OCI-LY3 (cell line): ENCODE data around the gene RTL9.

ENCODE experiments used
- H2AFZ ChIP-seq: fragments of 200-600, 300-600 bp; shearing (Covaris generic); 2 replicates; pipeline ENCODE4 v1.6.0; 2014; ENCODE audit warnings: antibody characterized with exemption, low read depth, low read length
- H3K27ac ChIP-seq: fragments of 200-600, 300-600 bp; sonication (generic); 2 replicates; pipeline ENCODE4 v1.5.1; 2014; ENCODE audit warnings: mild to moderate bottlenecking, low read length, moderate library complexity, mixed read lengths
- H3K27me3 ChIP-seq: fragments of 200-600, 300-600 bp; sonication (generic); 2 replicates; pipeline ENCODE4 v1.6.1; 2014; ENCODE audit warnings: low read depth, low read length, mixed read lengths
- H3K36me3 ChIP-seq: fragments of 200-600, 300-600 bp; sonication (generic); replicated peaks from 2 replicates; pipeline ENCODE3; 2014; ENCODE audit warnings: low read depth, low read length, mixed read lengths
- H3K4me1 ChIP-seq: fragments of 300-600, 200-600 bp; sonication (generic); 2 replicates; pipeline ENCODE4 v1.6.1; 2014; ENCODE audit warnings: low read length, mixed read lengths
- H3K4me2 ChIP-seq: fragments of 200-600, 300-600 bp; sonication (generic); 2 replicates; pipeline ENCODE4 v1.6.1; 2014; ENCODE audit warnings: low read length, mixed read lengths
- H3K4me3 ChIP-seq: fragments of 300-600, 200-600 bp; sonication (generic); 2 replicates; pipeline ENCODE4 v1.5.1; 2014; ENCODE audit warnings: antibody characterized with exemption, mild to moderate bottlenecking, low read length, moderate library complexity
- H3K79me2 ChIP-seq: fragments of 300-600, 200-600 bp; shearing (Covaris generic); 2 replicates; pipeline ENCODE4 v1.6.1; 2014; ENCODE audit warnings: mild to moderate bottlenecking, low read length, mixed read lengths
- H3K9ac ChIP-seq: fragments of 300-600, 200-600 bp; shearing (Covaris generic); 2 replicates; pipeline ENCODE4 v1.6.0; 2014; ENCODE audit warnings: mild to moderate bottlenecking, low read length, moderate library complexity
- H3K9me3 ChIP-seq: fragments of 200-600, 300-600 bp; shearing (Covaris generic); 2 replicates; pipeline ENCODE4 v1.6.1; 2014; ENCODE audit warnings: low read length, mixed read lengths; ENCODE audit not compliant: insufficient read depth
- H4K20me1 ChIP-seq: fragments of 200-600, 300-600 bp; sonication (generic); 2 replicates; pipeline ENCODE4 v1.6.1; 2016; ENCODE audit warnings: low read length, mixed read lengths; ENCODE audit not compliant: insufficient read depth
- CTCF ChIP-seq: fragments of 200-600, 300-600 bp; sonication (generic); IDR thresholded peaks from 2 replicates; pipeline ENCODE4 v1.5.1; 2014; ENCODE audit warnings: antibody characterized with exemption, low read length, low read depth
- EZH2phosphoT487 ChIP-seq: fragments of 200-600 bp; shearing (Covaris generic); IDR thresholded peaks from 2 replicates; pipeline ENCODE4 v1.6.1; 2018; ENCODE audit warnings: antibody characterized with exemption, mixed run types, low read depth

The RTL9 gene

GRCh38 chrX:110396735-110397134 lies 38.1 kb downstream of the RTL9 start:
- no peak overlapping the region for H3K4me3 ChIP-seq
- no peak overlapping the region for H2AFZ ChIP-seq
- H3K9me3 ChIP-seq, result no peaks in the 10 kb centered on the region
- H3K27ac ChIP-seq, result no peak overlapping the region
- H3K79me2 ChIP-seq, result no peaks in the 10 kb centered on the region
- H3K36me3 ChIP-seq, result no peaks in the 10 kb centered on the region
- peaks cover 5% of the 10 kb centered on the region; the same call in 1 of the 2 replicates for H3K4me1 ChIP-seq
- no peak overlapping the region for H3K9ac ChIP-seq
- peaks cover 3% of the 10 kb centered on the region; the same call in 1 of the 2 replicates for H3K27me3 ChIP-seq
- H4K20me1 ChIP-seq, result no peaks in the 10 kb centered on the region
- TF ChIP-seq EZH2phosphoT487, result no peak
- no peak for TF ChIP-seq CTCF
- H3K4me2 ChIP-seq, result no peak overlapping the region

- Histone ChIP-seq H4K20me1 (no peaks in the 10 kb centered on the region), H3K27me3 (peaks cover 6% of the 10 kb centered on the region; the same call in 1 of the 2 replicates)
These were observed 38.7 kb downstream of the RTL9 start for GRCh38 chrX:110397339-110397738.

GRCh38 chrX:110397904-110398303 lies 39.3 kb downstream of the RTL9 start:
- Histone ChIP-seq H3K79me2 (no peaks in the 10 kb centered on the region), H3K4me1 (peaks cover 5% of the 10 kb centered on the region; the same call in 1 of the 2 replicates), H2AFZ (no peak overlapping the region), H3K27ac (no peak overlapping the region), H3K9ac (no peak overlapping the region), H3K4me2 (no peak overlapping the region), H3K36me3 (no peaks in the 10 kb centered on the region), H4K20me1 (no peaks in the 10 kb centered on the region), H3K9me3 (no peaks in the 10 kb centered on the region), H3K27me3 (peaks cover 6% of the 10 kb centered on the region; the same call in 1 of the 2 replicates), H3K4me3 (no peak overlapping the region)
- TF ChIP-seq CTCF (no peak), EZH2phosphoT487 (no peak)

More at GRCh38 chrX:110397339-110397738, 38.7 kb downstream of the RTL9 start:
- Histone ChIP-seq H3K4me3 (no peak overlapping the region), H3K9ac (no peak overlapping the region), H3K27ac (no peak overlapping the region), H2AFZ (no peak overlapping the region), H3K36me3 (no peaks in the 10 kb centered on the region), H3K79me2 (no peaks in the 10 kb centered on the region), H3K4me1 (peaks cover 5% of the 10 kb centered on the region; the same call in 1 of the 2 replicates), H3K9me3 (no peaks in the 10 kb centered on the region), H3K4me2 (no peak overlapping the region)
- no peak for TF ChIP-seq EZH2phosphoT487
- no peak for TF ChIP-seq CTCF

GRCh38 chrX:110399497-110399896 lies 40.8 kb downstream of the RTL9 start:
- Histone ChIP-seq H2AFZ (no peak overlapping the region), H4K20me1 (no peaks in the 10 kb centered on the region), H3K27me3 (peaks cover 6% of the 10 kb centered on the region; the same call in 1 of the 2 replicates), H3K9me3 (no peaks in the 10 kb centered on the region), H3K36me3 (no peaks in the 10 kb centered on the region), H3K27ac (no peak overlapping the region), H3K9ac (no peak overlapping the region), H3K79me2 (no peaks in the 10 kb centered on the region), H3K4me1 (peaks cover 5% of the 10 kb centered on the region; the same call in 1 of the 2 replicates), H3K4me2 (no peak overlapping the region), H3K4me3 (no peak overlapping the region)
- no peak for TF ChIP-seq EZH2phosphoT487
- no peak for TF ChIP-seq CTCF
